Stimulated activated CD8-positive, alpha-beta memory T cell treated with anti-CD3 and anti-CD28 coated beads, Interleukin-15, amount 100 ng/mL, for 4 hours (primary cell): ENCODE measurements around the gene RGS17.
"Not testable (repeated sequence)": the region's sequence is repeated elsewhere in the genome, so short reads cannot be mapped to it uniquely, and the experiment has no call there.

Experiments used
- DNase-seq, 2 donors: peaks; one replicate each; pipeline ENCODE4 v3.0.0-alpha.2; 2020; ENCODE audit warnings: low read depth in 2 of 2

RGS17 gene

GRCh38 chr6:153125032-153125431, 6.0 kb downstream of the RGS17 start:
- no peak for DNase-seq

- no peak for DNase-seq
These were observed 7.3 kb downstream of the RGS17 start for GRCh38 chr6:153123801-153124200.

- DNase-seq: no peak
These were observed 9.8 kb downstream of the RGS17 start for GRCh38 chr6:153121311-153121710.

GRCh38 chr6:153117986-153118879, 12.8 kb downstream of the RGS17 start:
- no peak for DNase-seq

- not testable (repeated sequence) for DNase-seq
These were observed 20.0 kb downstream of the RGS17 start for GRCh38 chr6:153111082-153111481.

- not testable (repeated sequence) for DNase-seq
These were observed 20.5 kb downstream of the RGS17 start for GRCh38 chr6:153110612-153111011.

- no peak for DNase-seq
These were observed 22.8 kb downstream of the RGS17 start for GRCh38 chr6:153108315-153108714.

- DNase-seq: no peak
These were observed 25.1 kb downstream of the RGS17 start for GRCh38 chr6:153106021-153106420.

GRCh38 chr6:153104220-153104619, 26.9 kb downstream of the RGS17 start:
- no peak for DNase-seq

- no peak for DNase-seq
These were observed 27.8 kb downstream of the RGS17 start for GRCh38 chr6:153103319-153103655.

- DNase-seq: no peak
These were observed 28.3 kb downstream of the RGS17 start for GRCh38 chr6:153102605-153103318.

- DNase-seq: no peak
These were observed 29.6 kb downstream of the RGS17 start for GRCh38 chr6:153101461-153101860.

- no peak for DNase-seq
These were observed 31.4 kb downstream of the RGS17 start for GRCh38 chr6:153099636-153100035.

- no peak for DNase-seq
These were observed 34.3 kb downstream of the RGS17 start for GRCh38 chr6:153096792-153097191.

GRCh38 chr6:153096031-153096430, 35.1 kb downstream of the RGS17 start:
- DNase-seq: no peak

- DNase-seq: no peak
These were observed 38.7 kb downstream of the RGS17 start for GRCh38 chr6:153092082-153093013.

GRCh38 chr6:153090241-153090930, 40.7 kb downstream of the RGS17 start:
- no peak for DNase-seq

GRCh38 chr6:153088796-153089195, 42.3 kb downstream of the RGS17 start:
- DNase-seq: no peak

- DNase-seq: no peak
These were observed 43.6 kb downstream of the RGS17 start for GRCh38 chr6:153087436-153087835.

- no peak for DNase-seq
These were observed 44.7 kb downstream of the RGS17 start for GRCh38 chr6:153086225-153086990.

- DNase-seq: no peak
These were observed 45.8 kb downstream of the RGS17 start for GRCh38 chr6:153085239-153085638.
